CD4-positive, alpha-beta T cell treated with Interleukin-15 for 1 hour (primary cell): Measurements from ENCODE around the gene PVALEF.
"Not testable (repeated sequence)": the region's sequence is repeated elsewhere in the genome, so short reads cannot be mapped to it uniquely, and the experiment has no call there.

Source experiments
- DNase-seq: peaks from one replicate; pipeline ENCODE4 v3.0.0-alpha.2; 2020

PVALEF gene

GRCh38 chr17:81129289-81129688, 36.0 kb upstream of the PVALEF start:
- DNase-seq = no peak

- DNase-seq = no peak
These were observed 35.5 kb upstream of the PVALEF start for GRCh38 chr17:81129711-81130367.

- DNase-seq = no peak
These were observed 34.6 kb upstream of the PVALEF start for GRCh38 chr17:81130385-81131361.

DNA sequence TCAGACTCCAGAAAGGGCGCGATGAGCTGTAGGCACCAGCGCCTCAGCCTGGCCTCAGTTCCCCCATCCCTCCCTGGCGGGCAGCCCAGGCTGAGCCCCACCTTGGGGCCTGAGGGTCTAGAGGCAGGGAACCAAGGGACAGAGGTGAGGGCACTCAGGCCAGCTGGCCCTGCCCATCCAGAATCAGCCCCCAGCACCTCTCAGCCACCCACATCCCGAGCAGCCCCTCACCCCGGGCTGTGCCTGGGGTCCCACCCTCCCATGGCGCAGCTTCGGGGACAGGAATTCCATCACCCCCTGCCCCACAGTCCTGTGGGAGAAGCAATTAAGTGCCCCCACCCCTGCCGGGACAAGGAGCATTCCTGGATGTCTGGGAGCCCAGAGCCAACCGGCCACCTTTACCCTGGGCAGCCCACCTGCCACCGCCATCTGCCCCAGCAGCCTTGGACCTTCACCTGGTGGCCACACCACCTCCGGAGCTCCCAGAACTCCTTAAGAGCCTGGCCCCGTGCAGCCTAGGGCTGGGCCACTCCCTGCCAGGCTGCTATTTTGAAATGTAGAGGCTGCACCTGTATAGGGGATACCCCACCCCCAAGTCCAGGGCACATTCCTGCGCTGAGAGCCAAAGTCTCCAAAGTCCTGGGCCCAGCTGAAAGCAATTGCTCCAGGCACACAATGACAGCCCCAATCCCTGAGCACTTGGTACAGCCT, 33.7 kb upstream of the PVALEF start:
- DNase-seq = no peak

- DNase-seq = no peak
These were observed 33.1 kb upstream of the PVALEF start for GRCh38 chr17:81132197-81132540.

DNA sequence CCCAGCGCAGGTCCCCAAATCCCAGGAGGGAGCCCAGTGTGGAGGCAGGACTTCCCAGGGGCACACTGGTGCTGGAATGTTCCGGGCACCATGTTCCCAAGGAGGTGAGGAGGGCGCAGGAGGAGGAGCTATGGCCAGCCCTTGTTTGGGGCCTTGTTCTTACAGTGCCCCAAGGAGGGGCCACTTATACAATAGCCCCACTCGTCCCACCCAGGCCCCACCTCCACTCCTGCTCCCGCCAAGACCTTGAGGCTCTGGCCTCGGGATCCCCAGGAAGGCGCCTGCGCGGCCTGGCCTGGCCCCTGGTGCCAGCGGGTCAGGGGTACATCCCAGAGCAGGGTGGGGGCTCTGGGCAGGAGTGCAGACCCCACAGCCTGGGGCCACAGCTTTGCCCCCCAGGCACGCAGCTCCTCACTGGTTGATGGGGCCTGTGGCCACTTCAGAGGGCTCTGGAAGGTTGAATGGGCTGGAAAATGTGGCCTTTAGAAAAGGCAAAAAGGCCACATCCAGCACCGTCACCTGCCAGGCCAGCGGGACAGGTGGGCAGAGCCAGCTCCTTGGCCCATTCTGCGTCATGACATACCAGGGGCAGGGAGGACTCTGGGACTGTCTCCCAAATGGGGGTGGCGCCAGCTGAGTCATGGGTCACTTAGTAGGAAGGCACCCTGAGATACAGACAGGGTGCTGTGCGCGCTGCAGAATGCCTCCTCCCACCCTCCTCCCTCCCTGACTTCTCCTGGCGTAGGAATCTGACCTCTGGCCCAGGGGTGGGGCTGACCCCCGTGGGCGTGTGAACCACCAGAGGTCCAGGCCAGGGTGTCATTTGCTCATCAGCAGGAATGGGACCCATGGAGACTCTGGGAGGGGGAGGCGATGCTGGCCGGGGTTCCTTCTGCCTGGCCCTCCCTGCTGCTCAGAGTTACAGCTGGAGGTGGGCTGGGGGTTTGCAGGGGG, 32.3 kb upstream of the PVALEF start:
- no peak for DNase-seq

- no peak for DNase-seq
These were observed 31.1 kb upstream of the PVALEF start for GRCh38 chr17:81134064-81134781.

GRCh38 chr17:81135505-81136278, 29.6 kb upstream of the PVALEF start:
- no peak for DNase-seq

DNA sequence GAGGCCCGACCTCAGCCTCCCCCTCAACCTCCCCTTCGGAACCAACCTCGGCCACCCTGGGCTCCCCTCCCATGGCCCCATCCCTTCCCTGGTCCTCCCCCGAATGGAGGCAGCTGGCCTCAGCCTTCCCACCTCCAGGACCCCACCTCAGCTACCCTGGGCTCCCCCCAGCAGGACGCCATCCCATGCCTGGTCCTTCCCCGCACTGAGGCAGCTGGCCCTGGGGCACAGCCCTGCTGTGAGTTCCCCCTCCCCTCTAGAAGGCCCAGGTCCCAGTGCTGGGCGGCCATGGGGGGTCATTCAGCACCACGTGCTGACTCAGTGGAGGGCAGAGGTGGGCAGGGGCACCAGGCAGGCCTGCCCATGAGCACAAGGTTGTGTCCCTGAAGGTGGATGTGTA, 28.9 kb upstream of the PVALEF start:
- DNase-seq = no peak

- DNase-seq = no peak
These were observed 28.1 kb upstream of the PVALEF start for GRCh38 chr17:81137248-81137647.

DNA sequence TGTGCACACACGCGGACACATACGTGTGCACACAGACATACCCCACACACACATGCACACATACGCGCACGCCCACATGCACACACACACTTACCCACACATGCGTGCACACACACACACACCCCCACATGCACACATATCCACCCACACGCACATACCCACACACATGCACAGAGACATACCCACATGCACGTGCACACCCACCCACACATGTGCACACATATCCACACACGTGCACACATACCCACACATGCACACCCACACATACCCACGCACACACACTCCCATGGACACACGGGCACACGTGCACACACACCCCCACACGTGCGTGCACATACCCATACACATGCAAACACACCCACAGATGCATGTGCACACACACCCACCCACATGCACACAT, 27.2 kb upstream of the PVALEF start:
- DNase-seq = no peak

DNA sequence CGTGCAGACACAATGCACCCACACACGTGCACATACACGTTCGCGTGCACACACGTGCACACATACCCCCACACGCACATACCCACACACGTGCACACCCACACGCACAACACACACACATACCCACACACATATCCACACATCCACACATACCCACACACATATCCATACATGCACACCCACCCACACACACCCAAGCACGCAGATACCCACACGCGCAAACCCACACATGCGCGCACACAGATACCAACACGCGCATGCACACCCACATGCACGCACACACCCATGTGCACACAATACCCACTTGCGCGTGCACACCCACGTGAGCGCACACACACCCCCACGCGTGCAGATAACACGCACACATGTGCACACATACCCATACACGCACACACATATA, 26.8 kb upstream of the PVALEF start:
- no peak for DNase-seq

- no peak for DNase-seq
These were observed 25.9 kb upstream of the PVALEF start for GRCh38 chr17:81139428-81139827.

DNA sequence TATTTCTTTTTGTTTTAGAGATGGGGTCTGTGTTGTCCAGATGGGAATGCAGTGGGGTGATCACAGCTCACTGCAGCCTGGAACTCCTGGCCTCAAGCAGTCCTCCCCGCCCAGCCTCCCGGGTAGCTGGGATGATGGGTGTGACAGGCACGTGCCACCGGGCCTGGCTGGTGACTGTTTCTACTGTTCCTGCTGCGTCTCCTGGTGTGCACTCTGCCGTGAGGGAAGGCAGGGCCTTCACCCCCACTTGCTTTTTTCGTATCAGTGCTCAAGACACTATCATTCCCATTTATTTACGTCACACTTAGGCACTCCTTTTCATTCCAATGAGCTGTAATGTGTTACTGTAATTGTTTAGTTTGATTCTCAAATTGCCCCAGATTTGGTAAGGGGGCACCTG, 25.3 kb upstream of the PVALEF start:
- DNase-seq = no peak

DNA sequence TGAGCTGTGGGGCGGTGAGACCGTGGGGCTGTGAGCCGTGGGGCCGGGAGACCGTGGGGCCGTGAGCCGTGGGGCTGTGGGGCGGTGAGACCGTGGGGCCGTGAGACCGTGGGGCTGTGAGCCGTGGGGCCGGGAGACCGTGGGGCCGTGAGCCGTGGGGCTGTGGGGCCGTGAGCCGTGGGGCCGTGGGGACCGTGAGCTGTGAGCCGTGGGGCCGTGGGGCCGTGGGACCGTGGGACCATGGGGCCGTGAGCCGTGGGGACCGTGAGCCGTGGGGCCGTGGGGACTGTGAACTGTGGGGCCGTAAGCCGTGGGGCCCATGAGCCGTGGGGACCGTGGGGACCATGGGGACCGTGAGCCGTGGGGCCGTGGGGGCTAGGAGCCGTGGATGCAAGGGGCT, 24.6 kb upstream of the PVALEF start:
- DNase-seq = no peak

DNA sequence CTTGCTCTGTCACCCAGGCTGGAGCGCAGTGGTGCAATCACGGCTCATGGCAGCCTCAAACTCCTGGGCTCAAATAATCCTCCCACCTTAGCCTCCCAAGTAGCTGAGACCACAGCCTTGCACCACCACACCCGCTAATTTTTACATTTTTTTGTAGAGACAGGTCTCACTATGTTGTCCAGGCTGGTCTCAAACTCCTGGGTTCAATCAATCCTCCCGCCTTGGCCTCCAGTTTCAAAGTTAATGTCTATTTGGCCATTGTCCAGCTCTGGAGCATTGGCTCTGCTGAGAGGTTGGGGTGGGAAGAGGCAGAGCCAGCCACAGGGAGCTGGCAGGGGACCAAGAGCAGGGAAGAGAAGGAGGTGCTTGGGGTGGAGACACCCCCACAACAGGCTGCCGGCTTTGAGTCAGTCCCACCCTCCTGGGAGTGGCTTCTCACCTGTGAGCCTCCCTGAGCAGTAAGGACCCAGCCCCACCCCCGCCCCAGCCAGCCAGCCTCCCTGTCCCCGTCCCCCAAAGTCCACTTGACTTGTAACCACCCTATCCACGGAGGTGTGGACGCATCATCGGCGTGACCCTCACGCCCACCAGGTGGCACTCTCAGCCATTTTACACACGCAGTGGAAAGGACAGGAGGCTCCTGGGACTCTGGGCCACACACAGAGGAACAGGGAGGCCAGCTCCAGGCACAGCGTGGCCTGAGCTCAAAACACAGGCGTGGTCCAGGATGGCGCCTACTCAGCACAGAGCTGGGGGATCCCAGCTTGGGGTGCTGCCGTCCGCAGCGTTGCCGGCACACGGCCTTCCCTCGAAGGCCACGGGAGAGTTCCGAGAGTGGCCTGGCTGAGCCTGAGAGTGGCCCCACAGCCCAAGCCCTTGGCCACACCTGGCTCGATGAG, 22.8 kb upstream of the PVALEF start:
- peak; percentile 68 for DNase-seq

DNA sequence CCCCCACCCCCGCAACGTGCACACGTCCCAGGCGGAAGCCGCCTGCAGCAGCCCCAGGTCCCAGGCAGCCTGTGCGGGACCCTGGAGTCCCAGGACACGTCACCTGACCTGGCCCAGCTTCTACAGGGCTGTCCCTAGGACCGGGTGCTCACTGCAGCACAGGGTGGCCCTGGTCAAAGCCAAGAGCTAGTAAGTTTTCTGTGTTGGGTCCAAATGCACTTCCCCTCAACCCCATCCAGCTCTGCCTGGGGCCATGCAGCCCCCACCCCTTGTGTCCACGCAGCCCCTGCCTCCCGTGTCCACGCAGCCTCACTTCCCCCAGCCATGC, 22.1 kb upstream of the PVALEF start:
- no peak for DNase-seq

DNA sequence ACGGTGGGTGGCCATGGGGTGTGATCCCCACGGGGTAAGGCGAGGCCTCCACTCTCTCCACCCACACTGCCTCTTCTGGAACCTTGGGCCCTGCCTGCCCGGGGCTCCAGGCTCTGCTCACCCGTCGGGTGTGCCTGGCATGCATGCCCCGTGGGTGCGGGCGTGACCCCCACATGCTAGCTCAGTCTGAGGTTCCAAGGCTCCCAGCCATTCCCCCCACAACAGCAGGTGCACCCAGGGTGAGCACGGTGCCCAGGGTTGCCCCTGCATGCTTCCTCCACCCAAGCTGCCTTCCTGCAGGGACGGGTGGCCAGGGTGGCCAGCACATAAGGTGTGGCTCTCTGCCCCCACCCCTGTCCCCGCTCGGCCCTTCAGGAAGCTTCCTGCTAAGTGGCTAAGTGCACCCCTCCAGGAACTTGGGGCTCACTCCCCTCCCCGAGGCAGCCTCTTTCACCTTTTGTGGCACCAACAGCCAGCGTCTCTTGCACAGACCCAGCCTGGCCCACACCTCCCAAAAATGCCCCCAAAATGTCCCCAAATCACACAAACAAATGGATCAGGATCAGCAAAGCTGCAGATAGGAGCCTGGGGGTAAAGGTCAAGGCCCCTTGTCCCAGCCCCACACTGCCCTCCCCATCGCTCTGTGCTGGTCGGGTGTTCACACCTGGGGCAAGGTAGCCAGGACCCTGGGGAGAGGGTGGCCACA, 21.4 kb upstream of the PVALEF start:
- DNase-seq = no peak

DNA sequence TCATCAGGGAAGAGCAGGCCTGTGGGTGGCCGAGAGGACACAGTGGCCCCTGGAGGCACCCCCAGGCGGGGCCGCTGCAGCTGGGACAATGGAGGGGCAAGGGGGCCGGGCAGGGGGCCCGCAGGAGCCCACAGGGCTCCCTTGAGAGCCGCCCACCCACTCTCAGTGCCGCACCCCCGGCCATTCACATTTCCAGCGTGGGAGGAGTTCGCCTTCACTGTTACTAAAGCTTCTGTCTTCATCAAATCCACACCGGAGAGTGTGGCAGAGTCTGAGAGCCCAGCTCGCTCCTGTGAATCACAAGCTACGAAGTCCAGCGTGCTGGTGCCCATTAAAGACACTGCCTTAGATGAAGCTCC, 20.9 kb upstream of the PVALEF start:
- DNase-seq = no peak

DNA sequence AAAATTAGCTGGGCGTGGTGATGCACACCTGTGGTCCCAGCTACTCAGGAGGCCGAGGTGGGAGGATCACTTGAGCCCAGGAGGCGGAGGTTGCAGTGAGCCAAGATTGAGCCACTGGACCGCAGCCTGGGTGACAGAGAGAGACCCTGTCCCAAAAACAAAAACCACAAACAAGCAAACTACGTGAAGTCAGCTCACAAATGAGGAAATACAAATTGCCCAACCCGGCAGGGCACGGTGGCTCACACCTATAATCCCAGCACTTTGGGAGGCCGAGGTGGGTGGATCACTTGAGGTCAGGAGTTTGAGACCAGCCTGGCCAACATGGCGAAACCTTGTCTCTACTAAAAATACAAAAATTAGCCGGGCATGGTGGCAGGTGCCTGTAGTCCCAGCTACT, 19.1 kb upstream of the PVALEF start:
- not testable (repeated sequence) for DNase-seq
